ENCODE results near the gene ARF1.

The ARF1 gene

DNA sequence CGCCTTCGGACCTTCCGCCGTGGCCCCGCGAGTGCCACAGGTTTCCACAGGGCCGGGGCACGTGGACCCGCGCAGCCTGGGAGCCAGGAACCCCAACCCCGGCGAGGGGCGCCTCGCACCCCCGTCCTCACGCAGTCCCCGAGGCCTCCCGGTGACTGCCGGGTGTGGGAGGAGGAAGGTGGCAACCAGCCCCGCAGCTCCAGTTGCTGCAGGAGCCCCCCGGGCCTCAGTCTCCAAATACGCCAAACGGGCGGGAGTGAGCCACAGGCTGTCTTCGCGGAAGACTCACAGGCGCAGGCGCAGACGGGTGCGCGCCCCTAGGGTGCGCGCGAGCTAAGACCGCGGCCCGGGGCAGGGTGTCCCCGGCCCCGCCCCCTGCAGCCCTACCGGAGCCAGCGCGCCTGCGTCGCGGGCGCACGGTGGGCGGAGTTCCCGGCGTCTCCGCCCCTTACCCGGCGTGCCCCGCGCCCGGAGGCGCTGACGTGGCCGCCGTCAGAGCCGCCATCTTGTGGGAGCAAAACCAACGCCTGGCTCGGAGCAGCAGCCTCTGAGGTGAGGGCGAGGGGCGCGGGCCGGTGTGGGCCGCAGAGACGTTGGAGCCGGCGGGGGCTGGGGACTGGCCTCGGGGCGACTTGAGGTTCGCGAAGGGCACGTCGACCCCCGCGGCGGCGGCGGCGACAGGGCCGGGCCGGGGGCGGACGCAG is at the start of gene ARF1:
ARF1 (plus strand) TSS at position 495 of the 704 bp plus-strand sequence. CDS start 14,407 bp downstream, outside the sequence.
- H3K27ac ChIP-seq, result peak within 1 kb of the TSS; percentile 93 to 100 (median 99)
- H3K4me3 ChIP-seq, result peak within 1 kb of the TSS; percentile 64 to 97 (median 91)

DNA sequence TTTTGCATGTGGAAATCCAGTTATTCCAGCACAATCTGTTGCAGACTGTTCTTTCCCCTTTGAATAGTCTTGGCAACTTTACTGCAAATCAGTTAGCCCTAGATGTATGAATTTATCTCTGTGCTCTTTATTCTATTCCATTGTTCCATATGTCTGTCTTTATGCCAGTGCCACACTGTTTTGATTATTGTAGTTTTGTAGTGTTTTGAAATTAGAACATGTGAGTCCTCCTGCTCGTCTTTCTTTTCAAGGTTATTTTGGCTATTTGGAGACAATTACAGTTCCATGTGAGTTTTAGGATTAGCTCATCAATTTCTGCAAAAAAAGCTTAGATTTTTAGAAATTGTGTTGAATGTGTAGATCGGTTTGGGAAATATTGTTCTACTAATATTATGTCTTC is 49.1 kb upstream of the ARF1 start:
- H3K27ac ChIP-seq, result no peak overlapping the region
- no peak overlapping the region for H3K4me3 ChIP-seq

DNA sequence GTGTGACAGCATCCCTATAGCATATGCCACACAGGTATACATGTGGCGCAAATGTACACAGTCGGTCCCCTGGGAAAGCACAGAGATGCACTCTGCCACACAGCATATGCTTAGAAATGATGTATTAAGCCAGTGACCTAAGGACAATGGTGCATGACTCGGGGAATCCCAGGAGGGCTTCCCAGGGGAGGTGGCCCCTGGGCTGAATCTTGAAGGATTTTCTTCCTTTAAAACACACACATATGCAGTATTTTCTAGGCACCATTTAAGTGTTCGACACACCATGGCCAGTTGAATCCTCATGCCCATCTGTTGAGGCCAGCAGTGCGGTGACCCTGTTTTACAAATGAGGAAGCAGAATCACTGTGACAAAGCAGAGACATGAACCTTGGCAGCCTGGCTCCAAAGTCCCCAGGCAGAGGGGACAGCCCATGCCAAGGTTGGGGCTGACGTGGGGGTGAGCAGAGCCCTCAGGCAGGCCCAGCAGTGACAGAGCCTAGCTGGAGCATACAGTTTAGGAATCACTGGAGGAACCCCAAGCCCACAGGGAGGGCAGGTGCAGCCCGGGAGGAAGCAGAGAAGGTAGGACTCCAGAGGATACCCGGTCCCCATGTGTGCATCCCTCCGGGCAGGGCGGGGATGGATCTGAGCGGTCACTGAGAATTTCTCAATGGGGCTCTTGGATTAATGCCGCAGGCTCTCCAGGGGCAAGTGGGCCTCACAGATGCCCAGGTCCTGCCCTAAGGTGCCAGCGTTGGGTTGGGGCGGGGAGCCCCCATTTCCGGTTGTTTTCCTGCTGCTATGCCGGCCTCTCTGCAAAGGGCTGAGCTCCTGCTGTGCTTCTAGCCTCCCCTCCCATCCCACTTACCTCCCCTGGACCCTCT is 47.3 kb upstream of the ARF1 start:
- Histone ChIP-seq H3K27ac (no peak overlapping the region), H3K4me3 (no peak overlapping the region)

DNA sequence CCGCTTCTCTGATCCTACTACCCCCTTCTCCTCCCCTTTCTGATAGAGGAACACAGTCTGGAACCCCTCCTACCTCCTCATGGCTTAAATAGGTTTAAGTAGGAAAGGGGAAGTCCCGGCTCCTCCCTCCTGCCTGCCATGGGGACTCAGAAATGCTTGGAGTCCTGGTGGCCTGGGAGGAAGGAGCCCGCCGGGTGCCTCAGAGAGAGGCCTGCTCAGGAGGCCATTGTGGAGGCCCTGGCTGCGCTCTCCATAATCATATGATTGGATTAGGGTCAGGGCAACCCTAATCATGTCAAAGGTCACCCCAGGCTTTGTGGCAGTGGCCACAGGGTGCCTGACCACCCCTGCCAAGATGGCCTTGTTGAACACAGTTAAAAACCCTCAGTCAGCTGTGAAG is 46.7 kb upstream of the ARF1 start:
- Histone ChIP-seq H3K27ac (no peak overlapping the region), H3K4me3 (no peak overlapping the region)

DNA sequence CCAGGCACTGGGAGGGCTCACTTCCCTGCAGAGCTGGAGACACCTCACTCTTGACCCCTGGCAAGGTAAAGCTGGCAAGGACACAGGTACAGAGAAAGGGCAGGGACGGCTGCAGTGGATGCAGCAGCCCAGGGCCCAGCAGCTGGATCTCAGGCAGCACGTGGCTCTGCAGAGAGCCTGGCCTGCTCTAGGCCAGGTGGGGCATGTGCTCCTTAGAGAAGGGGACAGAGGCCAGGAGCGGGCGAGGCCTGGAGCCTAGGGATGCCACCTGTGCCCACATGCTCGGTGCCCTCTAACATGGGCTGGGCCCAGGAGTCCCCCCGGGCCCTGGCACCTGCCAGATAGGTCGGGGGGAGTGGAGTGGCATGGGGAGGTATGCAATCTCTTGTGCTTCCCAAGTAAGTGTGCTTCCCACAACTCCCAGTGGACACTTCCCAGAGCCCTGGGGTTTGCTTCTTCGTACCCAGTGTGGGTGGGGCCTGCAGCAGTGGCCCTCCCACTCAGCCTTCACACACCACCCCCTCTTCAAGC is 45.7 kb upstream of the ARF1 start:
- H3K27ac ChIP-seq, result no peak overlapping the region

DNA sequence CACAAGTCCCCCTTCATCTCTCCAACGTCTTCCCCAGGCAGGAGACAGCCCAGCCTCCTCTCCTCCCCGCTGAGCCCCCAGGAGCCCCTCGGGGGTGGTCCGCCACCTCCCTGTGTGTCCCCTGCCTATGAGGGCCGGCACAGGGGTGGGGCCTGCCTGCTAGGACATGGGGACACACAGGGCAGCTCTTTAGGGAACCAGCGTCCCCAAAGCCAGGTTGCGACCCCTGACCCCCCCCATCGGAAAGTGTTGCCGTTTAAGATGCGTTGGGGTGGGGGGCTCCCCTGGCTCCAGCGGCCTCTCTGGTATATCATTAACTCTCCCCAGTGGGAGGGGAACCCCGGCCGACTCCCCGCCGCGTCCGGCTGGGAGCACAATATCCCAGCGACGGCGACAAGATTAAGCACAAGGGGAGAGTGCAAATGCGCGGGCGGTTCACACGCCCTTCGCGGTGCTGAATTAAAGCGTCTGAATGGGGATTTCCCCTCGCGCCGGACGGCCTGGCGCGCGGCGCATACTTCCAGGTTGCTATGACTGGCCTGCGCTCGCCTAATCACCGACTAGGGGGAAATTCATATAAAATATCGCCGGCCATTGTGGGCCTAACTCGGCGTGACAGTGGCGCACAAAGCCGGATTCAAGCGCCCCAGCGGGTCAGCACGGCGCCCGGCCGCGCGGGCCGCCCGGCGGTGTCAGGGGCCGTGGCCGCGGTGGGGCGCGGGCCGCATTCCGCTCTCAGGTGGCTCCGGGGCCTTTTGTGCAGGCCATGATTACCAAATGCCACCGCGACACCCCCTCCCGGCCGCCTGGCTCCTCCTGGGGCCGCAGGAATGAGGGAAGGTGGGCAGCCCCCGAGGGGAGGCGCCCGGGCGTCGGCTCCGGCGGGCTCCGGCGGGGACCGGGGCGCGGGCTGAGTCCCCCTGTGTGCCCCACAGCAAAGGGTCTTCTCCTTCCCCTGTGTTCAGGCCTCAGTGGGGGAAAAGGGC is 44.8 kb upstream of the ARF1 start:
- peak overlapping the region in 3 of 7 experiments; percentile 14 to 37 (median 17) for H3K4me3 ChIP-seq
- no peak overlapping the region for H3K27ac ChIP-seq

More for the DNA sequence above, 45.7 kb upstream of the ARF1 start:
- no peak overlapping the region for H3K4me3 ChIP-seq

DNA sequence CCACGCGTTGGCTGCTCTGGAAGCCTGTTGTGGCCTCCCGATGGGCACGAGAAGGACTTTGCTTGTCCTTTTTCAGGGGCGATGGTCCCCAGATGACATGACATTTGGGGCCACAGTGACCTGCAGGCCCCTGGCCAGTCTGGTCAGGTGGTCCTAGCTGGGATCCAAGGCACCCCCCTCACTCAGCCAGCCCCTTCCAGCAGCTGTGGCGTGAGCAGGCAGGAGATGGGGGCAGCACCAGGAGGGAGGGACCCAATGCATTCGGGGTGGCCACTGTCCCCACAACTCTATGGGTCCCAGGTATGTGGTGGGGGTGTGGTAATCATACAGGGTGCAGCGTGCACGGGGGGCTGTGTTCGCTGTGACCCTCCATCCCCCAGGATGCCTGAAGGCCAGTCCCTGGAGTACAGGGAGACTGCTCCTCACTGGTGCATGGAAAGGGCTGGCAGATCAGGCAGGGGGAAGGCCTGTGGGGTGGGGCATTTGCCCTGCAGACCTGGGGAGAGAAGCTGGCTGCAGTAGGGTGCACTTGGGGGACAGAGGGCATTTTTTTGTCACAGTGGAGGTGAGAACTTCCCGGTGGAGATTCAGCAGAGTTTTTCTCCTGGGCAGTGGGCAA is 44.0 kb upstream of the ARF1 start:
- Histone ChIP-seq H3K27ac (no peak overlapping the region), H3K4me3 (no peak overlapping the region)

DNA sequence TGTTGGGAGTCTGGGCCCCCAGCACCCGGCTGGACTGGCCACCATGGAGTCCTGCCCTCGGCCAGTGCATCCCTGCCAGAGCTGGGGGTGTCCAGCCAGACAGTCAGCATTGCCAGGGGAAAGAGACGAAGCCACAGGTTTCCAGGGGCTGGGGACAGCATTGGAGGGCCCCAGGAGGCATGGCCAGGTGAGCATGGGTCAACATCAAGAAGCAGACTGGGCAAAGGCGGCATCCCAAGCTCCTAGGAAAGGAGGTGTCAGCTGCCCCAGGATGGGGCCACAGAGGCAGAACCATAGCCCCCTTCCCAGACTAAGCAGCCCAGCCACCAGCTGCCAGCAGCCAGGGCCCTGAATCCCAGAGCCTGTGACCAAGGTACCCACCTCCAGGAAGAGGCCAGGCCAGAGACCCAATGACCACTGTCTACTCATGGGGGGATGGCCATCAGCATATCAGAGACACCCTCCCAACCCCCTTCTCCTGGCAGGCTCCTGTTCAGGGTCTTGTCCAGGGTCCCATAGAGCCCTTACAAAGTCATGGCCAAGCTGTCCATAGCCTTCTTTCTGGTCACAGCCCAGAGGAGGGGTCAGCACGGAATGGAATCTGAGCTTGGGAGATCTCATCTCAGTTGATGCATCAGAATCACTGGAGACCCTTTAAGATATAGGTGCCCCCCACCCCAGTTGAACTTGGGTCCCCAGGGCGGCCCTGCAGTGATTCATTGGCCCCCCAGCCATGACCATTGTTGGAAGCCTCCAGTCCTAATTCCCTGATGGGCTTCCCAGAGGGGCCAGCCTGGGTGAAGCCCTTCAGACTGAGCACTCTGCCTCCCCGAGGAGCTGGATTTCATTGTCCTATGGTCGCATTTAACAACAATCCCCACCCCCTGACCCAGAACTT is 43.3 kb upstream of the ARF1 start:
- Histone ChIP-seq H3K4me3 (no peak overlapping the region), H3K27ac (no peak overlapping the region)

DNA sequence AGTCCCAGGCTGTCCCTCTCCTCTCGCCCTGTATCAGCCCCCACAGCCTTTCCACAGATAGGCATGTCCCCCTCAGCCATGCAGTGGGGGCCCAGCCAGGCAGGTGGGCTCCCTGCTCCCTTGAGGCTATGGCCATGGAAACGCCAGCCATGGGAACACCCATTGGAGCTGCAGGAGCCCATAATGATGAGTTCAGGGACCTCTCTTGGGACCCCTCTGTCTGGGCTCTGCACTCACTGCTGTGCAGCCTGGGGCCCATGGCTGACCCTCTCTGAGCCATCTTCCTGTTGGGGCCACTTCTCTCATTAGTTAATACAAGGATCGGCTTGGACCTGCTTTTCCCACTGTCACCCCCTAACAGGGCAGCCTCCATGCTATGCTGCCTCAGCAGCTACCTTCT is 42.5 kb upstream of the ARF1 start:
- Histone ChIP-seq H3K27ac (no peak overlapping the region), H3K4me3 (no peak overlapping the region)

DNA sequence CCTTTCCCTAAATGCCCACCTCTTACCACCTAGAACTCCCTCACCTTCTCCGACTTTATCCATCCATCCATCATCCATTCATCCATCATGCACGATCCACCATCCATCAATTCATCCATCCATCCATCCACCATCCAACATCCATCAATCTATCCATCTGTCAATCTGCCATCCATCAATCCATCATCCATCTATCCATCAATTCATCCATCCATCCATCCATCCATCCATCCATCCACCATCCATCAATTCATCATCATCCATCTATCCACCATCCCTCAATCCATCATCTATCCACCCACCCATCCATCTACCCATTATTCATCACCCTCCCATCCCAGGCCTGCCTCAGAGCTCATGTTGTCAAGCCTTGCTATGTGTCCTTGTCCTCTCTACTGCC is 41.2 kb upstream of the ARF1 start:
- H3K4me3 ChIP-seq, result no peak overlapping the region
- H3K27ac ChIP-seq, result no peak overlapping the region

DNA sequence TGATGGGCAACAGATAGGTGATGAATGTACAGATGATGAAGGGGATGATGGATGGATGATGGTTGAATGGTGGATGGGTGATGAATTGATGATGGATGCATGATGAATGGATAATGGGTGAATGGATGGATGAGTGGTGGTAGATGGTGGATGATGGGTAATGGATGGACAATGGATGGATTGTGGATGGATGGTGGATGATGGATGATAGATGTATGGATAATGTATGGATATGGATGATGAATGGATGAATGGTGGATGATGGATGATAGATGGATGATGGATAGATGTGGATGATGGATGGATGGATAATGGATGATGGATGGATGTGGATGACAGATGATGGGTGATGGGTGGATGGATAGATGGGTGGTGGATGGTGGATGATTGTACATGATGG is 40.0 kb upstream of the ARF1 start:
- Histone ChIP-seq H3K27ac (no peak overlapping the region), H3K4me3 (no peak overlapping the region)

DNA sequence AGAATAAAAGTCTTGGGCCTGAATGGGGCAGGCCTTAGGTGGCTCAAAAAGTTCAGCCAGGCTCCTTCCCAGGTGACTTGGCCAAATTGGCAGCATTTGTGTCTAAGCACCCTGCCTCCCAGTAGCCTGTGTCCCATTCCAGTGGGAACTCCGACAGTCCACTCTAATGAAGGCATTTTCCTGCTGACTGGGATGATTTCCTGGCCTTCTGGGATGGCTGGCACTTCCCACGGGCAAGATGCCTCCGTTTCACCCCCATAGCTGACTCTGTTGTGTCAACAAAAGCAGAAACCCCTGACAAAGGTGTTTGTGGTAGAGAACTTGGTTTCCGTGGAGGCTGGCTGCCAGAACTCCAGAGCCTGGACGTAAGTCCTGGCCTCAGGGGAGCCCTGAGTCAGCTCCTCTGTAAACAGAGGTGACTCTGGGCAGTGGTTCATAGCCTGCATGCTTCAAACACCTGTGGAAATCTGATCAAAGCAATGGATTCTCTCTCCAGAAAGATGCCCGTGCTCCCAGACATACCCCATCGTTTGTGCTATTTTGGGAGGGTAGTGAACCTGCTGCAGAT is 39.1 kb upstream of the ARF1 start:
- H3K27ac ChIP-seq, result no peak overlapping the region
- no peak overlapping the region for H3K4me3 ChIP-seq

DNA sequence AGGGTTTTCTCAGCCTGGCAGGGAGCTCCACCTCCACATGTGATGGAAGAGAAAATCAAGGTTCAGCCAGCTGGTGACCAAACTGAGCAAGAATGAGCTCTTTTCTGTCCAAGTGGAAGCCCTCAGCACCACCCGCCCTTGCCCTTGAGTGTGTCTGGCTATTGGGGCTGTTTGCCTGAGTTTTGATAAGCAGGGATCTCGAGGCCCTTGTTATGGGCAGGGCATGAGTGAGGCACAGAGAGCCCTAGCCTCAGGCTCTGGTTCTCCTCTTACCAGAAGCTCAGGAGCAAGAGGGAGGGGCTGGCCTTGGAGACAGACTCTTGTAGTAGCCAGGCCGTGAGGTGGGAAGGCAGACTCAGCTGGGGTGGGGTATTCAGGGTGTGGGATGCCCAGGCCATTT is 37.5 kb upstream of the ARF1 start:
- Histone ChIP-seq H3K27ac (no peak overlapping the region), H3K4me3 (no peak overlapping the region)

DNA sequence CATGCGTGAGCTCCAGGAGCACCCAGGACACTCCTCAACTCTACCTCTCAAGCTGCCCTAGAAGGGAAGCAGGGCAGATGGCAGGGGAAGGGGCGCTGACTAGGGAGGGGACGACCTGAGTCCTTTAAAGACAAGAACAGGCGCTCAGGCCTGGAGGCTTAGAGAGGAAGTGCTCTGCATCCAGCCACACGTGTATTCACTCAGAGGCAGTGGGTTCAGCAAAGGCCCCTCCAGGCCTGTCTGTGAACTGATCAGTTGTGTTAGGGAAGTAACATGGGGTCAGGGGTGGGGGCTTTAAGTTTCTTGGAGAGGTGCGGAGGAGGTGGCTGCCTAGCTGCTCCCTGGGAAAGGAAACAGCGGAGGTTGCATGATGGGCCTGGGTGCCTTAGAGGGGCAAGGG is 37.1 kb upstream of the ARF1 start:
- Histone ChIP-seq H3K4me3 (no peak overlapping the region), H3K27ac (no peak overlapping the region)

DNA sequence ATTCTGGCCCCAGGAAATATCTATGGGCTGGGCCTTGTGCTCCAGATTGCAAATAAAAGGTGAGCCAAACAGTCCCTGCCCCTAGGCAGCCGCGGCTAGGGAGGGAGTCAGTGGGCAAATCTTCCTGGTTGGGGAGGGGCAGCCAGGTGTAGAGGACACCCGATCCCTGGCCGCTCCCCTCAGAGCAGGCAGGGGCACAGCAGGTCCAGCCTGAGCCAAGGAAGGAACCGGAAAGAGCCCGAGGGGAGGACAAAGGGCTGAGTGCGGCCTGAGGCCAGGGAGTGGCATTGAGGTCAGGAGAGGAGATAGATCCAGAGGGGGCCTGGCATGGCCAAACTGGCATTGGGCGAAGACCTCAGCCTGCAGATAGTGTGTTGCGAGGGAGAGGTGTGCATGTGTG is 36.6 kb upstream of the ARF1 start:
- Histone ChIP-seq H3K27ac (no peak overlapping the region), H3K4me3 (no peak overlapping the region)

DNA sequence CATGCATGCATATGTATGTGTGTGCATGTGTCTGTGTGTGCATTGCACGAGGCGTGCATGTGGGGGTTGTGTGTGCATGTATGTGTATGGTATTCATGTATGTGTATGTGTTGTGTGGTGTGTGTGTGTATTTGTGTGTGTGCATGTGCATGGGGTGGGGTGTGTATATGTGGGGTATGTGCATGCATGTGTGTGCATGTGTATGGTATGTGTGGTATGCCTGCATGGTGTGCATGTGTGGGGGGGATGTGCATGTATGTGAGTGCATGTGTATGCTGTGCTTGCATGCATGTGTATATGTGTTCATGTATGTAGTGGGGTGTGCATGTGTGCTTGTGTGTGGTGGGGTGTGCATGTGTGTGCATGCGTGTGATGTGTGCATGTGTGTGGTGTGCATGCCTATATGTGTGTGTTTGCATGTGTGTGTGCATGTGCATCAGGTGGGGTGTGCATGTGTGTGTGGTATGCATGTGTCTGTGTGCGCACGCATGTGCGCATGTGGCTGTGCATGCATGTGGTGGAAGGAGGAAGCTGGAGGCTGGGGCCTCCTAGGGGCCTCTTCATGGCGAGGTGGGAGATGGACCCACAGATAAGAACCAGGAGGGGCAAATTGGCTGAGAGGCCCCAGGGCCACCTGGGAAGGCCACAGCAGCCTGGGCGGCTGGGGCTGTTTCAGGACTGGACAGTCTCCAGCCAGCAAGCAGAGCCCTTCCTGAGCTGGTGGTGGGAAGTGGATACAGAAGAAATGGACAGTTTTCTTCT is 35.9 kb upstream of the ARF1 start:
- Histone ChIP-seq H3K4me3 (no peak overlapping the region), H3K27ac (no peak overlapping the region)

DNA sequence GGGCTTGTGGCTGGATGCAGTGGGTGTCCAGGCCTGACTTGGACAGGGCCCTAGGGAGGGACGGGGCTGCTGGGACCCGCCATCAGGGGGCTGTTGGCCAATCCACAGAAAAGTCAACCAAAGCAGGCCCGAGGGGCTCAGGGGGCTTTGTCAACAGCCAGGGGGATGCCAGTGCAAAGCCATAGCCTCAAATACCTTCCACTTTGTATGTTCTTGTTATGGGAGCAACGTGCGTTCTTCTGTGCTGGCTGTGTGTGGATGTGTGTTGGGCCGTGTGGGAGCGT is 35.4 kb upstream of the ARF1 start:
- H3K27ac ChIP-seq, result no peak overlapping the region
- H3K4me3 ChIP-seq, result no peak overlapping the region

DNA sequence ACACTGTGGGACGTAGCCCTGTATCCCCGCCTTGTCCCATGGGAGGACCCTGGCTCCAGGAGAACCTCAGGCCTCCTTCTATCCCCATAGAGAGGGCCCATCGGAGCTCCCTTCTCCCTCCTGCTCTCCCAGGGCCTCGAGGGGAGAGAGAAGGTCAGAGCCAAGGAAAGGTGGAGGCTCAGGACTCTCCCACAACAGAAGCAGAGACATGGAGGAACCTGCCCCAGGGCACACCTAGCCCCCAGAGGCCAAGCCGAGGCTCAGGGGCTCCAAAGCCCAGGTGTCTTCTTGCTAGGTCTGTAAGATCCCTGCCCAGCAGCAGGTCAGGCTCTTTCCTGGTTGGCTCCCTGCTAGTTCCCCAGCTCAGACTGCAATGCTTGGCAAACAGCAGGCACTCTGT is 34.4 kb upstream of the ARF1 start:
- no peak overlapping the region for H3K27ac ChIP-seq
- no peak overlapping the region for H3K4me3 ChIP-seq
